Measurements from ENCODE around the gene GFOD2.

The GFOD2 gene

DNA sequence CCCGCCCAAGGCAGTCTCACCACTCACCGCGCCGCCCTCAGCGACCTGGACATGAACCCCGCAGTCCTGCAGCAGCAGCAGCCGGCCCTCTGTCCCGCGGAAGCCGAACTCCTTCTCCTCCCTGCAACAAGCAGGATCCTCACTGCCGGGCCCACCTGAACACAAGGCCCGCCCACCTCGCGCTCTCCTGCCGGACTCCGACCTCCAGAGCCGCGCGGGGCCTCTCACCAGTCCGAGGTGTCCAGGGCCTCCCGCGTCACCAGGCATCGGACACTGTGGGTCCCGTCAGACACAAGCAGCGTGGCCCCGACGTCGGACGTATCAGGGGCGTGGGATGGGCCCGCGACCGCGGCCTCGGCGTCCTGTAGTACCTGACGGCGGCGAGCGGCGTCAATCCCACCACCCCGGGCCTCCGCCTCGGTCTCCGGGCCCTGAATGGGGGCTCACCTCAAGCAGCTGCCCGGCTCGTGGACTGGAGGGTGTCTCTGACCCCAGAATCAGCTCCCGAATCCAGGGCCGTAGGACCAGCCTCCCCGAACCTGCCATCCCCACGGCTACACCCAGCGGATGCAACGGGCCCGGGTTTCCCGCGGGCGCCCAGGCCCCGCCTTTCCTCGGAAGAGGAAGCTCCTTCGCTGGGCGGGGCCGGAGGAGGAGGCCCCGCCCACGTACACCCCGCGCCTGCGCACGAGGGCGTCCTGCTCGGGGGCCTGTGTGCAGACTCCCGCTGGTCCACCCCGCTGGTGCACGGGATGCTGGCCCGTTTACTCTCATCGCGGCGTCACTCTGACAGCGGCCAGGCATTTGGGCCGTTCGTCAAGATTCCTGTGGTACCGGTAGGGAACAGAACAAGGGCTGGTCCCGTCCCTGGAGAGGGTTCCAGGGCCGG is 59.2 kb downstream of the GFOD2 start, which contains the start of gene ACD:
Gene ACD, minus strand, starts transcription at position 586 of the 889 bp plus-strand sequence. Its CDS starts 40 bp downstream, at position 546.
- peak; percentile 80 to 94 (median 87) for DNase-seq (ENCODE audit: low read depth in 3 of 3, low spot score in 1 of 3)

DNA sequence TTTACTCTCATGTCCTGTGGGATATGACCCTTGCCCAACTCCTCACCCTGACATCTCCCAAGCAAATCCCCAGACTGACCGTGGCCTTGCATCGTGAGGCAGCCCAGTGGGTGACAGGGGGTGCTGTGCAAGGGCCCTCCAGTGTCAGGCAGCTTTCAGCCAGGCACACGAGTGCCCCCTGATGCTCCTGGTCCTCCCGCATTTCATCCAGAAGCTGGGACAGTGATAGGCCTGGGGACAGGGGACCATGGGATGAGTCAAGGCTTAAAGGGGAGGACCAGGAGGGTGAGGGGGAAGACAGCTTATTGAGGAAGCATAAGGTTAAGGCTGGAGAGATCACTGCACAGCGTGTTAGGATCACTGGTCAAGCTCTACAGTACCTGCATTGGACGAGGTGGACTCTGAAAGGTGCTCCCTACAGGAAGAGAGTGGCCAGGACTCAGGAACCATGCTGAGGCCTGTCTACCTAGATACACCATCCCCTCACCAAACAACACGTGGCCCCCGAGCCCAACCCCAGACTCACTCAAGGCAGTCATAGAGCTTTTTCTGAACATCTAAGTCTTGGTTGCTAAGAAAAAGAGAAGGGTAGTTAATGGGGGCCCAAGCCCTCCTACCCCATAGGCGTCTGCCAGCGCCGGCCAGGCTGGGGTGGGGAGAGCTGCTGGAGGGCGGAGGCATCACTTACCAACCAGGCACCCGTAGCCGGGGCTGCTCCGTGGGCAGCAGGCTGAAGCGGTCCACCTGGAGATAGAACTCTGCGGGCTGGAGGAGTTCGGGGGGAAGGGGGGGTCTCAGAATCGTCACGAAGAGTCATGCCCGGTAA is 60.1 kb downstream of the GFOD2 start:
- DNase-seq (ENCODE audit: low read depth in 3 of 3, low spot score in 1 of 3), result no peak

DNA sequence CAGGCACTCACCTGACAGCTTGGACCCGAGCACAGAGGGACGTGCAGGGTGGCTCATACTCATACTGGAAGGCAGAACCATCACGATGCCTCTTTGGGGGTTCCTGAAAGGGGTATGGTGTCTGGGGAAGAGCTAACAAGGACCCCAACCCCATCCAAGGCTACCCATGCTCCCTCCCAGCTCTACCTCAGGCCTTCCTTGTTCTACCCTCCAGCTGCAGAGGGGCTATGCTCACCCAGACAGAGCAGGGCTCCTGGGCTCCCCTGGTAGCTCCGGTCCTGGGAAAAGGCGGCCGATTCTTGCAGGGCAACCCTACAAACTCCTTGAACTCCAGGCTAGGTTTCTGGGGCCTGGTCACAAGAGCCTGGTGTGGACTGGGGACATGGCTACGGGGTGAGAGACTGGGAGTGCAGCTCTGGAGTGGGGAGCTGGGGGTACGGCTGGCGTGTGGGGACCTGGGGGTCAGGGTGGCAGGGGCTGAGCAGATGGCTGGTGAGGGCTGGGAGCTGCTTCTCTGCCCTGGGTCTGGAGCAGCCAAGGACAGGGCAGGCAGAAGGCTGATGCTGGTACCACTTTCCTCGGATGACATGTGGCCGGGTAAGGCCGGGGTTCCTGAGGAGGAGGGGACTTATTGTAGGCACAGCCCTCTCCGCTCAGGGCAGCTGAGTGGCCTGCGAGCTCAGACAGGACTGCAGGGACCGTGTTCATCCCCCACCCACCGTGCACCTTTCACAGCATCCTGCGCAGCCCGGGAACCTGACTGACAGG is 61.2 kb downstream of the GFOD2 start:
- DNase-seq (ENCODE audit: low read depth in 3 of 3, low spot score in 1 of 3), result no peak

DNA sequence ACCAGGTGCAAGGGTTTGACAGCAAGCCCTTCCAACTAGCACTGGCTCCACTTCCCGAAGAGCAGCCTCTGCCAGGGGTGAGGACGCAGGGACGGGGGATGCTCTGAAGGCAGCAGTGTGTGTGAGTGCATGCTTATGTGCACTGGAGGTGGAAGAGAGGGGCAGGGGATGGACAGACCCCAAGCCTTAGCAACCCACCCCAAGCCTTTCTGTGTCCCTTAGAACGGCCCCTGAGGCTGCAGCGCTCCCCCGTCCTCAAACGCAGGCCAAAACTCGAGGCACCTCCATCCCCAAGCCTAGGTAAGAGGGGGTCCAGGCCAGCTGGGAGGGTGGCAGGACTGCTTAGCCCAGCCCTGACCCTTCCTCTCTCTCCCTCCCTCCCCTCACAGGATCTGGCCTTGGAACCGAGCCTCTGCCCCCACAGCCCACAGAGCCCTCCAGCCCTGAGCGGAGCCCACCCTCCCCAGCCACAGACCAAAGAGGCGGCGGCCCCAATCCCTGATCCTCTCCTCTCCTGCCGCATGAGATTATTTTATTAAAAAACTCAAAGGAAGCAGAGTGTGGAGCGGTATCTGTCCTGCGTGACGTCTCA is 62.0 kb downstream of the GFOD2 start:
- DNase-seq (ENCODE audit: low read depth in 3 of 3, low spot score in 1 of 3), result no peak

DNA sequence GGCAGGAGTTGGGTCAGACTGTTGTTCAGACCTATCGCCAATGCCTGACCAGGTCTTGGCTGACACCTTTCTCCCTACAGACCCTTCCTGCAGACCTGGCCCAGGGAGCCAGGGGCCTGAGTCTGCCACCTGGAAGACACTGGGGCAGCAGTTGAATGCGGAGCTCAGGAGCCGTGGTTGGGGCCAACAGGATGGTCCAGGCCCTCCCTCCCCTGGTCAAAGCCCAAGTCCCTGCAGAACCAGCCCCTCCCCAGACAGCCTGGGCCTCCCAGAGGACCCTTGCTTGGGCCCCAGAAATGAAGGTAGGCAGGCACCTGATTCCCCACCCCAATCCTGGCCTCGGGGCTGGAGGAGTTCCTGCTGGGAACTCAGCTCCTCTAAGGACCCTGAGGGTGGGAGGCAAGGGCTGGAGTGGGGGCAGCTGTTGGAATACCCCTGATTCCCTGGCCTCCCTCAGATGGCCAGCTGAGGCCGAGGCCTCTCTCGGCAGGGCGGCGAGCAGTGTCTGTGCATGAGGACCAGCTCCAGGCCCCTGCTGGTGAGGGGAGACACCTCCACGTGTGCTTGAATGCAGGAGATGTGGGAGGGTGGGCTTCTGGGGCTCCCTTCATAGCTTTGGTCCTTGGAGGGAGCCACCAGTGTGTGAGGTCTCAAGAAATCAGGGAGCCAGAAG is 62.6 kb downstream of the GFOD2 start:
- DNase-seq (ENCODE audit: low read depth in 3 of 3, low spot score in 1 of 3), result no peak

DNA sequence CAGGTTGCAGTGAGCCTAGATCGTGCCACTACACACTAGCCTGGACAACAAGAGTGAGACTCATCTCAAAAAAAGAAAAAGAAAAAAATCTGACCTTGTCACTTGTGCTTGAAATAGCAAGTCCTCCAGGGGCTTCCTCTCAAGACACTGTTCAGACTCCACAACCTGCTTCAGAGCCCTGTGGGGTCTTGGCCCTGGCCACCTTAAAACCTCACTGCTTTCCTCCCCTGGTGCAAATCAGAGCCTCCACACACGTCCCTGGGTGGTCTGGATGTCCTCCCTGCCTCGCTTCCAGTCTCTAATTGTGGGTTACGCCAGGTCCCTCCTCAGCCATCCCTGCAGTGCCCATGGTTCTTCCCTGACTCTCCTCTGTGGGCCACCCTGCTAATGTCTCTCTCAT is 63.8 kb downstream of the GFOD2 start:
- no peak for DNase-seq (ENCODE audit: low read depth in 3 of 3, low spot score in 1 of 3)

DNA sequence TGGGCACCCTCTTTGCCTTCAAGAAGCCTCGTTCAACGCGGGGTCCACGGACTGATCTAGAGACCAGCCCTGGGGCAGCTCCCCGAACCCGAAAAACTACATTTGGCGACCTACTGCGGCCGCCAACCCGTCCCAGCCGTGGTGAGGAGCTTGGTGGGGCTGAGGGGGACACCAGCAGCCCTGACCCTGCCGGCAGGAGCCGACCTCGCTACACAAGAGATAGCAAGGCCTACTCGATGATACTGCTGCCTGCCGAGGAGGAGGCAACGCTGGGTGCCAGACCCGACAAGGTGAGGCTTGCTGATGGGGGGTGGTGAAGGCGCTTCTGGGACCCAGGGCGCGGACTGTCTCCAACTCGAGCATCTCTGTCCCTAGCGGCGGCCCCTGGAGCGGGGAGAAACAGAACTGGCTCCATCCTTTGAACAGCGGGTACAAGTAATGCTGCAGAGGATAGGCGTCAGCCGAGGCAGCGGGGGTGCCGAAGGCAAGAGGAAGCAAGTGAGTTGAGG is 64.7 kb downstream of the GFOD2 start:
- DNase-seq (ENCODE audit: low read depth in 3 of 3, low spot score in 1 of 3), result no peak

DNA sequence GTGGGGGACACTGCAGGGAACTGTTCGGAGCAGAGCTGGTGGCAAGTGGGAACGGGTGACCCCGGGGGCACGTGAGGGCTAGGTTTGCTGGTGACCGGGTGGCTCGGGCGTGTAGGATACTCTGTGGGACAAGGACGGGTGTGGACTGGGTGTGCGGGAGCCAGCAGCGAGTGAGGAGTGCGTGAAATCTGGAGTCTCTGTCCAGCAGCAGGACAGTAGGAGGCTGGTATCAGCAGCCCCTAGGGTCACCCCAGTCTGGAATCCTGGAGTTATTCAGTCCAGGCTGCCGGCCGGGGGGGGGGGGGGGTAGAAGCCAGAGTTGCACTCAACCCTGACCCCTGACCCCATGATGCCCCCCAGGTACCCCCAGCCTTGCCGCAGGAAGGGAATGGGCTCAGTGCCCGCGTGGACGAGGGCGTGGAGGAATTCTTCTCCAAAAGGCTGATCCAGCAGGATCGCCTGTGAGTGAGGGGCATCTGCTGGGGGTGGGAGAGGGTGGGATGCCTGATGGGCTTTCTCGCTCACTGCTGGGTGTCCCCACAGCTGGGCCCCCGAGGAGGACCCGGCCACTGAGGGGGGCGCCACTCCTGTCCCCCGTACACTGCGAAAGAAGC is 65.2 kb downstream of the GFOD2 start:
- no peak for DNase-seq (ENCODE audit: low read depth in 3 of 3, low spot score in 1 of 3)

DNA sequence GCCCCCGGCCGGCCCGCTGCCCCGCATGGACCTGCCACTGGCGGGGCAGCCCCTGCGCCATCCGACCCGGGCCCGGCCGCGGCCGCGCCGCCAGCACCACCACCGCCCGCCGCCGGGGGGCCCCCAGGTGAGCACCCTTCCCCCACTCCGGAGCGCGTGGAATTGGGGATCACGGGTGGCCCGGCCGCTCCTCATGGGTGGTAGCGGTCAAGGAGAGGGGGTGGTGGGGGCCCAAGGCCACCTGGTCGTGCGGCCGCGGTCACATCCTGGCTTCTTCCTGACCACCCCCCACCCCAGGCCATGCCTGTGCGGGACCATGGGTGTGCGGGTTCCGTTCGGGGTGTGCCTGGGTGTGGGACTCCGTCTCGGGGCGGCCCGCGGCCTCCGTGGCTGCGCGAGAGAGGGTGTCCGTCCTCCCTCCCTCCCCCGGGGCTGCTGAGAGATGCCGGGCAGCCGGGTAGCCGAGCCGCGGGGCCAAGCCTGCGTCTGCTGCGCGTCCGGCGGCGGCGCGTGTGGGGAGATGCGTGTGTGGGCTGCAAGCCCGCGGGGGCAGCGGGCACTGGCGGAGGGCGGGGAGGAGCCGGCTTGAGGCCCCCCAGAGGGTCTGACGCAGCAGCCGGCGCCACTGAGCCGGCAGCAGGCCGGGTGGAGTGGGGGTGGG is 65.9 kb downstream of the GFOD2 start:
- no peak for DNase-seq (ENCODE audit: low read depth in 3 of 3, low spot score in 1 of 3)

DNA sequence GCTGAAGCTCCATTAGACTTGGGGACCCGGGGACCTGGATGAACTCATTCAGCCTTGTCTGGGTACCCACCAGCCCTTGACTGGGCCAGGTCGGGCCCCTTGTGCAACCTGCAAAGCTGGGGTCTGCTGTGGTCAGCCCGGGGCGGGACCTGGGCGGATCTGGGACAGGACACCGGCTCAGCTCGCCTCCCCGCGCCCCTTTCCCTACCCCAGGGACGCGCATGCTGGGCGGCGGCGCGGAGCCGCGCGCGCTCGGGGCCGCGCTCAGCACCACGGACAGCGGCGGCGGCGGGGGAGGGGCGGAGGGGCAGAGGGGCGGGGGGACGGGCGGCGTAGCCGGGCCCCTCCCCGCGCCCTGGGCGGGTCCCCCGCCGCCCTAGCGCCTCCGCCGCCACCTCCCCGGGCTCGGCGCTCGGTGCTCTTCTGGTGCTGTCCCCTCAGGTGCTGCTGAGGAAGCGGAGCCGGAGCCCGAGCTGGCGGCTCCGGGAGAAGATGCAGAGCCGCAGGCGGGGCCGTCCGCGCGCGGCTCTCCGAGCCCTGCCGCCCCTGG is 66.5 kb downstream of the GFOD2 start:
- no peak for DNase-seq (ENCODE audit: low read depth in 3 of 3, low spot score in 1 of 3)

DNA sequence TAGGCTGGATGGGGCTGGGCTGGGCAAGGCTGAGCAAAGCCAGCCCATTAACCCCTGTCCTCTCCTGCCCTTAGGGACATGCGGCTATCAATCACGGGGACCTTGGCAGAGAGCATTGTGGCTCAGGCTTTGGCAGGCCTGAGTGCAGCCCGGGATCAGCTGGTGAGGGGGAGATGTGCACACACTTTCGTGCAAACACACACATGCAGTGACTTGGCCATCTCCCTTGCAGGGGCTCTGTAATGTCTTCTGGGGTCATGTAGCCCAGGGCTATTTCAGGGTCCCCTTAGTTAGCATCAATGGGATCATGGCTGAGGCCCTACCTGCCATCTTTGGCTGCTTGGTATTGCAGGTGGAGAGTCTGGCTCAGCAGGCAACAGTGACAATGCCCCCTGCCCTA is 67.3 kb downstream of the GFOD2 start:
- DNase-seq (ENCODE audit: low read depth in 3 of 3, low spot score in 1 of 3), result no peak

DNA sequence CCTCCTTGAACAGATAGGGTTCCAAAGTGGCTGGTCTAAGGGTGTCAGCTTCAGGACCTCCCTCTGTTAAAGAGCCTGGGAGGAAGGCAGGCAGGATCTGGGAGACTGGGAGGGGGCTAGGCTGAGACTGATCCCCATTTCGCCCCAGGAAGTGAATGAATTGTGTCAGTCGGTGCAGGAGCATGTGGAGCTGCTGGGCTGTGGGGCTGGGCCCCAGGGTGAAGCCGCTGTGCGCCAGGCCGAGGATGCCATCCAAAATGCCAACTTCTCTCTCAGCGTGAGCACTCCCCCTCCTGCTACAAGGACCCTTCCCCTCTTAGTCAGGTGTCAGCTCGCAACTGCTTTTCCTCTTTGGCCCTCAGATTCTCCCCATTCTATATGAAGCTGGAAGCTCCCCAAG is 68.1 kb downstream of the GFOD2 start:
- DNase-seq (ENCODE audit: low read depth in 3 of 3, low spot score in 1 of 3), result no peak

DNA sequence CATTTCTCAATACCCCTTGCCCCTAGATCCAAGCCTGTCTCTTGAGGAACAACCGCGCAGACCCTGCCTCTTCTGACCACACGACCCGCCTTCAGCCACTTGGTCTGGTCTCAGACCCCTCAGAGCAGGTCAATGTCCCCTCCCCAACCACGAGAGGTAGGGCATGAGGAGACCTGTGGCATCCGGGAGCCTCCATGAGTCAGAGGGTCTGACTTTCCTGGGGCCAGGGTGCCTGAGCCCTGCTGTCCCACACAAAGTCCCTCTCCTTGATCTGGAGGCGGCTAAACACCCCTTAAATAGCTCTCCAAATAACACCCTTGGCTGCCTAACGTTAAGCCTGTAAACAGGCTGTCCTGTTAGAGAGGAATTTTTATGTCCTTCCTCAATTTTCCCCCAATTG is 69.1 kb downstream of the GFOD2 start:
- DNase-seq (ENCODE audit: low read depth in 3 of 3, low spot score in 1 of 3), result no peak

DNA sequence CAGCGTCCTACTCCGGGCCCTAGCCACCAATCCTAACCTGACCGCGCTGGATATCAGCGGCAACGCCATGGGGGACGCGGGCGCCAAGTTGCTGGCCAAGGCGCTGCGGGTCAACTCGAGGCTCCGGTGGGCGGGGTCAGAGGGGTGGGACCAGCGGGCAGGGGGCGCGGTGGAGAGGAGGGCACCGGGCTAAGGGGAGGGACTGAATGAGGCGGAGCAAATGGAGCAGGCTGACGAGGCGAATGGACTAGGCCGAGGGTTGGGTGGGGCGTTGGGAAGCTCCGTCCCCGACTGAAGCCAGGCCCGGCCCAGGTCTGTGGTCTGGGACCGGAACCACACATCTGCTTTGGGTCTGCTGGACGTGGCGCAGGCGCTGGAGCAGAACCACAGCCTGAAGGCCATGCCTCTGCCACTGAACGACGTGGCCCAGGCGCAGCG is 69.6 kb downstream of the GFOD2 start:
- DNase-seq (ENCODE audit: low read depth in 3 of 3, low spot score in 1 of 3), result no peak

DNA sequence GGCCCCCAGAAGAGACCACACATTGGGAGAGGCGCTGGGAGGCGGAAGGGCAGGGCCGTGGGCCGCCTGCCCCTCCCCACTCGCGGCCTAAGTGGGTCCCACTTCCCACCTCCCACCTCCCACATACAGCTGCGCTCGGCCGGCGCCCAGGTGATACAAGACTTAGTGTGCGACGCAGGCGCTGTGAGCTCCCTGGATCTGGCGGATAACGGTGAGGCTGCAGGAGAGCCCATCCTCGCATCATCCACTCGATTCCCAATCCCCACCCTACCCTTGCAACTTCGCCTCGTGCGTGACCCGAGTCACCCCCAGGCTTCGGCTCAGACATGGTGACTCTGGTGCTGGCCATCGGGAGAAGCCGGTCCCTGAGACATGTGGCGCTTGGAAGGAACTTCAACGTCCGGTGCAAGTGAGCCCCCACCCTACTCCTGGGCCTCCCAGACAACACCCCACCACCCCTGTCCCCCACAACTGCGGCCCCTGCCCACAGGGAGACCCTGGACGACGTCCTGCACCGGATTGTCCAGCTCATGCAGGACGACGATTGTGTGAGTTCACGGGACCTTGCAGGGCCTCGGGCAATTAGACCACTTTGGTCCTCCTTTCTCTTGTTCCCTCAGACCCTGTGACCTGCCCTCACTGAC is 70.2 kb downstream of the GFOD2 start:
- no peak for DNase-seq (ENCODE audit: low read depth in 3 of 3, low spot score in 1 of 3)

DNA sequence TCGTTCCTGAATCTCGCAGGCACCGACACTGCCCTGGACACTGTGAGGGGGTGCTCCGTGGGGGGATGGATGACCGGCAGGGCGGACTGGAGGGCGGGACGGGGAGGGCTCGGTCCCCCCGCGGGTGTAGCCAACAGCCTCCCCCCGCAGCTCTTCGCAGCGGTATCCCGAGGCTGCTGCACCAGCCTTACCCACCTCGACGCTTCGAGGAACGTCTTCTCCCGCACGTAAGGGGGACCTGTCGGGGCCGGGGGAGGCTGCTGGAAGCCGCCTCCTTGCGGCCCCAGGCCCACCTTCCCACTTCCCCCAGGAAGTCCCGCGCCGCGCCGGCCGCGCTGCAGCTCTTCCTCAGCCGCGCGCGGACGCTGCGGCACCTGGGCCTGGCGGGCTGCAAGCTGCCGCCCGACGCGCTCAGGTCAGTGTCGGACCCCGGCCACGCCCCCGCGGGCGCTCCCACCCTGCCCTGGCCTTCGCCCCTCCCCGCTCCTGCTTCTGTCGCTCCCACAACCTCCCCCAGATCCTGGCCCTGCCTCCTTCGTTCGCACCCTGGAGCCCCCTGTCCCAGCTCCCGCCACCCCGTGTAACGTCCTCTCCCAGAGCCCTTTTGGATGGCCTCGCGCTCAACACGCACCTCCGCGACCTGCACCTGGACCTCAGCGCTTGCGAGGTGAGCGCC is 70.9 kb downstream of the GFOD2 start:
- DNase-seq (ENCODE audit: low read depth in 3 of 3, low spot score in 1 of 3), result no peak

DNA sequence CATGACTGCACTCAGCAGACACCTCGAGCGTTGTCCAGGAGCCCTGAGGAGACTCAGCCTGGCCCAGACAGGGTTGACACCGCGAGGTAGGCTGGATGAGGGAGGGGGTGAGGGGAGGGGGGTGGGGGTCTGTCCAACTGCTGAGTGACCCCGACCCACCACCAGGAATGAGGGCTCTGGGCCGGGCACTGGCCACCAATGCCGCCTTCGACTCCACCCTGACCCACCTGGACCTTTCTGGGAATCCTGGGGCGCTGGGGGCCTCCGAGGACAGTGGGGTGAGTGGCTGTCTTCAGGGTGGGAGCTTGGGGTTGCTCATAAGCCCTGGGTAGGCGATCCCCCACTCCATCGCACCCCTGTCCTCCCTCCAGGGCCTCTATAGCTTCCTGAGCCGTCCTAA is 71.4 kb downstream of the GFOD2 start:
- no peak for DNase-seq (ENCODE audit: low read depth in 3 of 3, low spot score in 1 of 3)

DNA sequence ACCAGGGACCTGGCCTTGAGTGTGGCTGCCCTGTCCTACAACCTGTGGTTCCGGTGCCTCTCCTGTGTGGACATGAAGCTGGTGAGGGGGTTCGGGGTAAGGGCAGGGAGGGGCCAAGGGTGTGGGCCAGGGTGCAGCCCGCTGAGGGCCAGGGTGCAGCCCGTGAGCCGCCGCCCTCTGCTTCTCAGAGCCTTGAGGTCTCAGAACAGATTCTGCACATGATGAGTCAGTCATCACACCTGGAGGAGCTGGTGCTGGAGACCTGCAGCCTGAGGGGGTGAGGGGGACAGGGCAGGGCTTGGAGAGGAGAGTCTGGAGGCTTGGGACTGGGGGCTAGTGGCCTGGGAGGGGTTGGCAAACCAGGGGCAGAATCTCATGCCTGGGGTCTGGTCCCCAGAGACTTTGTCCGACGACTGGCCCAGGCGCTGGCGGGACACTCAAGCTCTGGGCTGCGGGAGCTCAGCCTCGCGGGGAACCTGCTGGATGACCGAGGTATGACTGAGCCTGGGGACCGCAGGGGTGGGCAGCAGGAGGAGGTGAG is 71.9 kb downstream of the GFOD2 start:
- no peak for DNase-seq (ENCODE audit: low read depth in 3 of 3, low spot score in 1 of 3)
